ENCODE measurements around the gene RAX.

RAX gene

DNA sequence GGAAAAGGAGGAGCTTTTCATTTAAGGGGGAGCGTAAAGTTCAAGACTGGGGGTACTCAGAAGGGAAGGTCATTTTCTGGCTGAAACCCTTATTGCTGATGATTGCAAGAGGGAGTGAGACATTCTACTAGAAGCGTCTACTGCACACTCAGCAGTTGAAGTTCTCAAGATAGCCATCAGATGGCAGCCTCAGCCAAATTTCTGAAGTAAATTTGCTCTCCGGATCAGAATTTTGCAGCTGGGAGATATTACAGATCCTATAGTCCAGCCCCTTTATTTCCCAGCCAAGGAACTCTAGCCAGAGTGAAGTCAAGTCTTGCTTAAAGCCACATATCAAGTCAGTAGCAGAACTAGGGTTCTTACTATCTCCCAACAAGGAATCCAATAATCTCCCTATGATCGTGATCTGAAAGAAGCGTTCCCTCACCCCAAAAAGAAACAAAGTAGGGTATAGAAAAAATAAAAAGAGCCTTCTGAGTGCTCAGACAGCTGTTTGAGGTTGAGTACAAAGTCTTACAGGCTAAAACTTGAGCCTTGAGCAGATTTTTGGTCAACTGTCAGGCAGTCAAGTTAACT lies 24.0 kb downstream of the RAX start:
- TF ChIP-seq, protein P1, sequence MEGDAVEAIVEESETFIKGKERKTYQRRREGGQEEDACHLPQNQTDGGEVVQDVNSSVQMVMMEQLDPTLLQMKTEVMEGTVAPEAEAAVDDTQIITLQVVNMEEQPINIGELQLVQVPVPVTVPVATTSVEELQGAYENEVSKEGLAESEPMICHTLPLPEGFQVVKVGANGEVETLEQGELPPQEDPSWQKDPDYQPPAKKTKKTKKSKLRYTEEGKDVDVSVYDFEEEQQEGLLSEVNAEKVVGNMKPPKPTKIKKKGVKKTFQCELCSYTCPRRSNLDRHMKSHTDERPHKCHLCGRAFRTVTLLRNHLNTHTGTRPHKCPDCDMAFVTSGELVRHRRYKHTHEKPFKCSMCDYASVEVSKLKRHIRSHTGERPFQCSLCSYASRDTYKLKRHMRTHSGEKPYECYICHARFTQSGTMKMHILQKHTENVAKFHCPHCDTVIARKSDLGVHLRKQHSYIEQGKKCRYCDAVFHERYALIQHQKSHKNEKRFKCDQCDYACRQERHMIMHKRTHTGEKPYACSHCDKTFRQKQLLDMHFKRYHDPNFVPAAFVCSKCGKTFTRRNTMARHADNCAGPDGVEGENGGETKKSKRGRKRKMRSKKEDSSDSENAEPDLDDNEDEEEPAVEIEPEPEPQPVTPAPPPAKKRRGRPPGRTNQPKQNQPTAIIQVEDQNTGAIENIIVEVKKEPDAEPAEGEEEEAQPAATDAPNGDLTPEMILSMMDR (IDR thresholded peaks at IDR 0.05), result peak; percentile 52 to 68
- Histone ChIP-seq H3K27me3 (peaks cover 0 to 29% of the 10 kb centered on the region in 2 donors), H3K4me3 (no peak overlapping the region), H3K9me3 (no peaks in the 10 kb centered on the region), H3K27ac (no peak overlapping the region), H3K36me3 (no peaks in the 10 kb centered on the region), H3K4me1 (no peaks in the 10 kb centered on the region)
- intact Hi-C loops (cut with DNase I; ENCODE audit: low total_unique reads), result no loop called here
- DNase-seq, result no peak

DNA sequence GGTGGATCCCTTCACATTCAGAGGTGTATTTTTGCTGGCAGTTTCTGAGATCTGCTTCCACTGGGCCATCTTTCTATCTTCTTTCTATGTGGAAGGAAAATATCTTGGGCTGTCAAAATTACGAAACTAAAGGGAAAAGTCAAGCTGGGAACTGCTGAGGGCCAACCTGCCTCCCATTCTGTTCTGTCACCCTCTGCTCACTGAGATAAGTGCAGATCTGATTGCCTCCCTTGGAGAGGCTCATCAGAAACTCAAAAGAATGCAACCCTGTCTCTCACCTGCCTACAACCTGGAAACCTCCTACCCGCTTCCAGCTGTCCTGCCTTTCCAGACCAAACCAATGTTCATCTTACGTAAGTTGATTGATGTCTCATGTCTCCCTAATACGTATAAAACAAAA lies 26.5 kb downstream of the RAX start:
- no peak overlapping the region for H3K27ac ChIP-seq
- intact Hi-C loops (cut with DNase I; ENCODE audit: low total_unique reads), result no loop called here
- H3K9me3 ChIP-seq, result no peaks in the 10 kb centered on the region
- no peaks in the 10 kb centered on the region for H3K36me3 ChIP-seq
- H3K27me3 ChIP-seq, result peaks cover 0 to 29% of the 10 kb centered on the region in 2 donors
- no peak overlapping the region for H3K4me3 ChIP-seq
- no peaks in the 10 kb centered on the region for H3K4me1 ChIP-seq
- TF ChIP-seq, protein P1 (IDR thresholded peaks at IDR 0.05), result no peak
- no peak for DNase-seq

DNA sequence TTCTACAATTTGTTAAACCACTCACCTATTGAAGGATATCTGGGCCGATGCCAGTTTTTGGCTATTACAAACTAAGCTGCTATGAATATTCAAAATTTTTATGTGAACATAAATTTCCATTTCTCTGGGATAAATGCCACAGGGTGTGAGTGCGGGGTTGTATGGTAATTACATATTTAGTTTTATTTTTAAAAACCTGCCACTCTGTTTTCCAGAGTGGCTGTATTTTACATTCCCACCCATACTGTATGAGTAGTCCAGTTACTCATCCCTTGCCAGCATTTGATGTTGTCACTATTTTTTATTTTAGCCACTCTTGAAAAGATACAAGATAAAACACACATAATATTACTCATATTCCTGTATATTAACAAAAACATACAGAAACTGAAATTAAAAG lies 30.3 kb downstream of the RAX start:
- Histone ChIP-seq H3K4me1 (no peaks in the 10 kb centered on the region), H3K36me3 (no peaks in the 10 kb centered on the region), H3K4me3 (no peak overlapping the region), H3K27me3 (peaks cover 0 to 26% of the 10 kb centered on the region in 2 donors), H3K27ac (no peak overlapping the region), H3K9me3 (no peaks in the 10 kb centered on the region)
- no peak for DNase-seq
- intact Hi-C loops (cut with DNase I; ENCODE audit: low total_unique reads), result no loop called here
- TF ChIP-seq, protein P1 (IDR thresholded peaks at IDR 0.05), result no peak

DNA sequence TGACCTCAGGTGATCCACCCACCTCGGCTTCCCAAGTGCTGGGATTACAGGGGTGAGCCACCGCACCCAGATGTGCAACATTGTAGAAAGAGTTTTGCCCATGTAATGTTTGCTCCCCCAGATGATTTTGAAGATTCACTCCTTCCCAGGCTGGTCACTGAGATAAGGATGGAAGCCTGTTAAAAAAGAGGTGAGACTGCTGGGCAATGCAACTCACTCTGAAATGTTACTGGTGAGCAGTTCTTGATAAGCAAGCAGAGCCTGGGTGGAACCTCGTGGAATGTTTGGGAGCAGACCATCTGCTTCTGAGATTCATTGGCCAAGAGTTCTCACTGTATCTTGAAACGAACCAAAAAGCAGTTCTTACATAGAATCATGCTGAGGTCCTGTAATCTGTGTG lies 33.6 kb downstream of the RAX start:
- peaks cover 0 to 5% of the 10 kb centered on the region in 2 donors for H3K27me3 ChIP-seq
- TF ChIP-seq, protein P1 (IDR thresholded peaks at IDR 0.05), result no peak

DNA sequence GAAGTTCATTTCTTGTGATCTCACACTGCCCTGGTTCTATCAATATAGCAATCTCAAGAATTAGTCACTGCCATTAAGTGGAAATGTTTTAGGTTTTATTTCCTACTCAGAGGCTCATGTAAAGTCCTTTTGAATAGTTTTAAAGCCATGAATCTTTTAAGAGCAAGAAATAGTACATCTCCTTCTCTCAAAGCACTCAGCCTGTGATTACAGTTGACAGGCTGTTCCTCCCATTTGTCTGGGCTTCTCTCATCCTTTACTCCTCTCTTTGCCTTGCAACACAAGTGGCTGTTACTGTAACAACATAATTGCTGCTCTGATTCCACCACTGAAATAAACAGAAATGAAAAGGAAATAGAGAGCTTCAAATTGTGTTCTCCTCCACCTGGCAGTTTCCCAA lies 34.9 kb downstream of the RAX start:
- Histone ChIP-seq H3K4me1 (no peaks in the 10 kb centered on the region), H3K36me3 (no peaks in the 10 kb centered on the region), H3K27ac (no peak overlapping the region), H3K4me3 (no peak overlapping the region), H3K27me3 (peaks cover 0 to 4% of the 10 kb centered on the region in 2 donors), H3K9me3 (no peaks in the 10 kb centered on the region)
- intact Hi-C loops (cut with DNase I; ENCODE audit: low total_unique reads), result no loop called here
- no peak for DNase-seq
- TF ChIP-seq, protein P1 (IDR thresholded peaks at IDR 0.05), result no peak

More for the DNA sequence above, 33.6 kb downstream of the RAX start:
- Histone ChIP-seq H3K9me3 (no peaks in the 10 kb centered on the region), H3K4me3 (no peak overlapping the region), H3K36me3 (no peaks in the 10 kb centered on the region), H3K4me1 (no peaks in the 10 kb centered on the region), H3K27ac (no peak overlapping the region)
- DNase-seq, result no peak
- intact Hi-C loops (cut with DNase I; ENCODE audit: low total_unique reads), result no loop called here

DNA sequence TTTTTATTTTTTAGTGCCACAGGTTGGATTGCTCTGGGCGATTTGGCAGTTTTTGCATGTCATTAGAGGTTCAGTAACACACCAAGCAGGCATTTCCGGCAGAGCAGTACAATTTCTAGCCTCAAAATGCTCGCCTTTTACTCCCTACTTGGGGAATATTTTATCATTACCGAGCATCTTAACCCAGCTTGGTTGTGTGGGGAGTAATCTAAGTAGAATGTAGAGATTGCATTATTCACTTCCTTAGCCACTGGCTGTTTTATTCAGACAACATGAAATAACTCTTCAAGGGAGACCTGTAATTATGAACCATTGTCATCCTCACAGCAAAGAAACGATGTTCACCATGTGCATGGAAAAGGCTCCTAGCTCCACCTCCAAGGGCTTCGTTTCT lies 40.2 kb downstream of the RAX start:
- peaks cover 0 to 9% of the 10 kb centered on the region in 2 donors for H3K27me3 ChIP-seq
- no peak overlapping the region for H3K27ac ChIP-seq
- DNase-seq, result no peak
- H3K4me1 ChIP-seq, result no peaks in the 10 kb centered on the region
- TF ChIP-seq, protein P1 (IDR thresholded peaks at IDR 0.05), result no peak
- no peak overlapping the region for H3K4me3 ChIP-seq
- H3K36me3 ChIP-seq, result no peaks in the 10 kb centered on the region
- intact Hi-C loops (cut with DNase I; ENCODE audit: low total_unique reads), result no loop called here
- H3K9me3 ChIP-seq, result no peaks in the 10 kb centered on the region
